ENCODE data around the gene SYNDIG1.

DNA sequence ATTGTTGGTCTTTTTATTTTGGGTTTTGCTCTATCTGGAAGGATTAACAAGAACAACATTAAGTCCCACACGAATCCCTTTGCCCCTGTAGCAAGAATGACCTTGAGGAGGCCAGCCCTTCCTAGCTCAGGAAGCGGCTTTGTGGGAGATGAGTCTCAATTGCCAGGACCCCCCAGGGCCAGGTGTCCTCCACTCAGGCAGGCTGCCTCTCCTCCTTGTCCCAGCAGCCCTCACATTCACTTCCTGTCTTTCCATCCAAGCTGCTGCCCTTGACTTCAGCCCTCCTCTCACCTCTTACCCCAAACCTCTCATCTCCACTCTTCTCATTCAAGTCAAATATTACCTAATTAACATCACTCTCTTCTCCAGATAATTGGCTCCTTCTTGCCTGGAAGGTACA, 22.6 kb upstream of the SYNDIG1 start:
- TF ChIP-seq CTCF (IDR thresholded peaks at IDR 0.05) (no peak), POLR2A (IDR thresholded peaks at IDR 0.05) (no peak)
